Stimulated activated CD4-positive, alpha-beta T cell treated with anti-CD3 and anti-CD28 coated beads, Interleukin-15, amount 100 ng/mL, for 24 hours (primary cell): ENCODE measurements around the gene TRMT11.
"Not testable (repeated sequence)": the region's sequence is repeated elsewhere in the genome, so short reads cannot be mapped to it uniquely, and the experiment has no call there.

ENCODE experiments used
- DNase-seq: peaks from one replicate; pipeline ENCODE4 v3.0.0-alpha.2; 2020

Gene TRMT11

GRCh38 chr6:125986301-125987025 lies at the start of gene TRMT11:
TRMT11 (plus strand) TSS chr6:125986540; CDS start chr6:125986551, 11 bp downstream.
- peak; percentile 88 for DNase-seq

GRCh38 chr6:125939026-125939425 lies 47.3 kb upstream of the TRMT11 start:
- DNase-seq, result no peak

- DNase-seq, result no peak
Measured at GRCh38 chr6:125939791-125940190, 46.5 kb upstream of the TRMT11 start.

GRCh38 chr6:125940247-125941041 lies 45.9 kb upstream of the TRMT11 start:
- DNase-seq, result no peak

- DNase-seq, result no peak
Measured at GRCh38 chr6:125942672-125943527, 43.4 kb upstream of the TRMT11 start.

- no peak for DNase-seq
Measured at GRCh38 chr6:125943528-125944433, 42.6 kb upstream of the TRMT11 start.

GRCh38 chr6:125944434-125944816 lies 41.9 kb upstream of the TRMT11 start:
- DNase-seq, result no peak

- DNase-seq, result no peak
Measured at GRCh38 chr6:125944896-125945295, 41.4 kb upstream of the TRMT11 start.

- DNase-seq, result no peak
Measured at GRCh38 chr6:125945378-125946141, 40.8 kb upstream of the TRMT11 start.

- no peak for DNase-seq
Measured at GRCh38 chr6:125947615-125948014, 38.7 kb upstream of the TRMT11 start.

- no peak for DNase-seq
Measured at GRCh38 chr6:125948455-125948854, 37.9 kb upstream of the TRMT11 start.

- no peak for DNase-seq
Measured at GRCh38 chr6:125949069-125949468, 37.3 kb upstream of the TRMT11 start.

- peak; percentile 7 for DNase-seq
Measured at GRCh38 chr6:125950293-125950692, 36.0 kb upstream of the TRMT11 start.

GRCh38 chr6:125950716-125951115 lies 35.6 kb upstream of the TRMT11 start:
- DNase-seq, result not testable (repeated sequence)

GRCh38 chr6:125951323-125951722 lies 35.0 kb upstream of the TRMT11 start:
- no peak for DNase-seq

GRCh38 chr6:125952764-125953501 lies 33.4 kb upstream of the TRMT11 start:
- DNase-seq, result peak; percentile 42

GRCh38 chr6:125953502-125953875 lies 32.9 kb upstream of the TRMT11 start:
- DNase-seq, result no peak

- no peak for DNase-seq
Measured at GRCh38 chr6:125954735-125955339, 31.5 kb upstream of the TRMT11 start.

GRCh38 chr6:125955973-125956372 lies 30.4 kb upstream of the TRMT11 start:
- DNase-seq, result no peak
